Gastrocnemius medialis (tissue), 4 donors: ENCODE results near the gene CAMTA1. TPM values are rescaled to one million over a fixed set of nuclear protein-coding genes. Genes with fewer than 3 reads are reported as not detected.
"Not testable (repeated sequence)": the region's sequence is repeated elsewhere in the genome, so short reads cannot be mapped to it uniquely, and the experiment has no call there.

Source experiments
- ATAC-seq, 2 donors: fragments of 150-250 bp; one replicate each; pipeline ENCODE4 v1.9.1; 2016
- DNase-seq, 2 donors: peaks; one replicate each; pipeline ENCODE4 v3.0.0-alpha.2; 2019
- H3K27ac ChIP-seq, 4 donors: fragments of 200-600 bp; sonication (generic); 1 replicate in 1 of 4; 2 replicates in 3 of 4; pipeline ENCODE4 v1.5.1; 2016 to 2018; ENCODE audit warnings: mild to moderate bottlenecking in 2 of 4, moderate library complexity in 1 of 4
- H3K27me3 ChIP-seq, 3 donors: fragments of 200-600 bp; sonication (generic) in 2 of 3; 1 replicate in 1 of 3; 2 replicates in 2 of 3; pipeline versions ENCODE4 v1.5.1 to v1.6.0; 2016 to 2019; ENCODE audit warnings: mild to moderate bottlenecking in 1 of 3, moderate library complexity in 1 of 3
- H3K36me3 ChIP-seq, 2 donors: fragments of 200-600 bp; sonication (generic) in 1 of 2; one replicate each; pipeline ENCODE4 v1.5.1; 2017 to 2018
- H3K4me1 ChIP-seq, 2 donors: fragments of 200-600 bp; sonication (generic) in 1 of 2; one replicate each; pipeline ENCODE4 v1.5.1; 2016 to 2017; ENCODE audit warnings: mild to moderate bottlenecking in 2 of 2
- H3K4me3 ChIP-seq, 4 donors: fragments of 200-600 bp; sonication (generic) in 3 of 4; 1 replicate in 1 of 4; 2 replicates in 3 of 4; pipeline ENCODE4 v1.5.1; 2016 to 2019; ENCODE audit warnings: mild to moderate bottlenecking in 2 of 4
- H3K9me3 ChIP-seq, 3 donors: fragments of 200-600 bp; sonication (generic) in 2 of 3; 1 replicate in 1 of 3; 2 replicates in 2 of 3; pipeline ENCODE4 v1.5.1; 2016 to 2019
- CTCF ChIP-seq, 5 experiments: fragments of 450-650 bp in 3 of 5; fragments of 200-600 bp in 2 of 5; sonication (generic) in 2 of 5; IDR thresholded peaks in 4 of 5; conservative IDR thresholded peaks in 1 of 5; 1 replicate in 4 of 5; 2 replicates in 1 of 5; pipeline ENCODE4 v1.5.1; 2016 to 2019; ENCODE audit warnings: antibody characterized with exemption in 5 of 5, mild to moderate bottlenecking in 3 of 5, moderate library complexity in 3 of 5
- POLR2A ChIP-seq, 2 donors: fragments of 450-650 bp; IDR thresholded peaks; one replicate each; pipeline ENCODE4 v1.6.1; 2017; ENCODE audit warnings: antibody characterized with exemption in 2 of 2, mild to moderate bottlenecking in 2 of 2, moderate library complexity in 2 of 2
- in situ Hi-C, 4 donors: fragments of 200-750 bp; cut with MboI; loops; one replicate each; pipeline versions ENCODE4 v1.15.0 to v1.8.0; 2017; ENCODE audit warnings: low sequenced_read_pairs in 4 of 4
- intact Hi-C: fragments of 100-400 bp; cut with DNase I; formaldehyde crosslinking; loops from one replicate; pipeline ENCODE4 v1.15.1; 2023; ENCODE audit warnings: low total_unique reads
- total RNA-seq, 4 donors: library from RNA; depleted of rRNA; stranded (reverse); fragments of >200 nt; gene quantifications; one replicate each; pipeline versions ENCODE4 v1.1.0 to v1.2.3, GENCODE V29; 2016

The CAMTA1 gene
- total RNA-seq, 4 donors from 2014 or later, result 60.5 to 113 (median 70.4) TPM

GRCh38 chr1:7707527-7707926 is 922.3 kb downstream of the CAMTA1 start:
- Histone ChIP-seq H3K36me3 (no peaks in the 10 kb centered on the region), H3K9me3 (no peaks in the 10 kb centered on the region), H3K27me3 (no peaks in the 10 kb centered on the region), H3K4me1 (no peaks in the 10 kb centered on the region), H3K4me3 (no peak overlapping the region), H3K27ac (no peak overlapping the region)
- ATAC-seq (no peak), DNase-seq (no peak)
- TF ChIP-seq POLR2A (IDR thresholded peaks at IDR 0.05) (no peak), CTCF (IDR thresholded peaks at IDR 0.05 in 4 of 5, conservative IDR thresholded peaks at IDR 0.05 in 1 of 5) (no peak)
- intact Hi-C loops, result no loop called here
- in situ Hi-C loops, result no loop called here

GRCh38 chr1:7708065-7708464 is 922.8 kb downstream of the CAMTA1 start:
- H3K27ac ChIP-seq, intact Hi-C loops, H3K4me1 ChIP-seq, in situ Hi-C loops, H3K36me3 ChIP-seq, DNase-seq, H3K27me3 ChIP-seq, ATAC-seq, H3K9me3 ChIP-seq, H3K4me3 ChIP-seq: not testable (repeated sequence)

GRCh38 chr1:7710859-7711258 is 925.6 kb downstream of the CAMTA1 start:
- Histone ChIP-seq H3K36me3 (no peaks in the 10 kb centered on the region), H3K27ac (no peak overlapping the region), H3K4me3 (no peak overlapping the region), H3K9me3 (no peaks in the 10 kb centered on the region), H3K4me1 (no peaks in the 10 kb centered on the region), H3K27me3 (no peaks in the 10 kb centered on the region)
- in situ Hi-C loops, result no loop called here
- no peak for DNase-seq
- no peak for TF ChIP-seq CTCF (IDR thresholded peaks at IDR 0.05 in 4 of 5, conservative IDR thresholded peaks at IDR 0.05 in 1 of 5)
- no peak for TF ChIP-seq POLR2A (IDR thresholded peaks at IDR 0.05)
- intact Hi-C loops, result no loop called here
- no peak for ATAC-seq

- in situ Hi-C loops (no loop called here), intact Hi-C loops (no loop called here)
- TF ChIP-seq POLR2A (IDR thresholded peaks at IDR 0.05) (no peak), CTCF (IDR thresholded peaks at IDR 0.05 in 4 of 5, conservative IDR thresholded peaks at IDR 0.05 in 1 of 5) (no peak)
- H3K27me3 ChIP-seq, result no peaks in the 10 kb centered on the region
- H3K27ac ChIP-seq, result no peak overlapping the region
- H3K9me3 ChIP-seq, result no peaks in the 10 kb centered on the region
- DNase-seq (no peak), ATAC-seq (no peak)
- no peaks in the 10 kb centered on the region for H3K36me3 ChIP-seq
- H3K4me1 ChIP-seq, result no peaks in the 10 kb centered on the region
- no peak overlapping the region for H3K4me3 ChIP-seq
Observed at GRCh38 chr1:7712731-7713323, 927.6 kb downstream of the CAMTA1 start.

- Histone ChIP-seq H3K9me3 (no peaks in the 10 kb centered on the region), H3K4me3 (no peak overlapping the region), H3K4me1 (peaks cover 18 to 25% of the 10 kb centered on the region in 2 donors), H3K27me3 (no peaks in the 10 kb centered on the region), H3K36me3 (no peaks in the 10 kb centered on the region), H3K27ac (no peak overlapping the region)
- intact Hi-C loops, result no loop called here
- in situ Hi-C loops, result no loop called here
- ATAC-seq (no peak), DNase-seq (no peak)
- no peak for TF ChIP-seq CTCF (IDR thresholded peaks at IDR 0.05 in 4 of 5, conservative IDR thresholded peaks at IDR 0.05 in 1 of 5)
- TF ChIP-seq POLR2A (IDR thresholded peaks at IDR 0.05), result no peak
Observed at GRCh38 chr1:7716506-7716905, 931.3 kb downstream of the CAMTA1 start.
